Renal cortical epithelial cell (primary cell): ENCODE measurements around the gene HIGD2A. TPM values are rescaled to one million over a fixed set of nuclear protein-coding genes. Genes with fewer than 3 reads are reported as not detected.
A peak's percentile ranks its signal among the peaks of the same experiment; 100 is the strongest.

Source experiments
- DNase-seq: peaks from one replicate; pipeline ENCODE4 v3.0.0-alpha.2; 2011; ENCODE audit warnings: low read depth
- total RNA-seq: library from RNA; depleted of rRNA; stranded (reverse); fragments of >200 nt; gene quantifications from 2 replicates; pipeline ENCODE4 v1.2.3, GENCODE V29; 2014

The HIGD2A gene
- total RNA-seq, 1 donor from 2014 or later = 47.8 TPM

GRCh38 chr5:176369934-176370711 lies 18.4 kb upstream of the HIGD2A start:
- DNase-seq = no peak

GRCh38 chr5:176371621-176372539 lies 16.7 kb upstream of the HIGD2A start:
- no peak for DNase-seq

- no peak for DNase-seq
These were observed 15.3 kb upstream of the HIGD2A start for GRCh38 chr5:176373100-176373818.

- no peak for DNase-seq
These were observed 8.7 kb upstream of the HIGD2A start for GRCh38 chr5:176379881-176380280.

GRCh38 chr5:176381423-176381822 lies 7.1 kb upstream of the HIGD2A start:
- DNase-seq = no peak

GRCh38 chr5:176381979-176382378 lies 6.6 kb upstream of the HIGD2A start:
- no peak for DNase-seq

- no peak for DNase-seq
These were observed 5.8 kb upstream of the HIGD2A start for GRCh38 chr5:176382721-176383120.

GRCh38 chr5:176383248-176383905 lies 5.2 kb upstream of the HIGD2A start:
- no peak for DNase-seq

- DNase-seq = no peak
These were observed 4.6 kb upstream of the HIGD2A start for GRCh38 chr5:176383961-176384360.

- no peak for DNase-seq
These were observed 4.1 kb upstream of the HIGD2A start for GRCh38 chr5:176384366-176384930.

GRCh38 chr5:176384991-176385390 lies 3.6 kb upstream of the HIGD2A start:
- DNase-seq = no peak

- DNase-seq = no peak
These were observed 2.1 kb upstream of the HIGD2A start for GRCh38 chr5:176386491-176386890.

GRCh38 chr5:176387384-176387925 lies 1.1 kb upstream of the HIGD2A start:
- DNase-seq = no peak

GRCh38 chr5:176388003-176388443 lies 528 bp upstream of the HIGD2A start:
- peak; percentile 19 for DNase-seq

GRCh38 chr5:176389135-176390123 lies 878 bp downstream of the HIGD2A start:
- no peak for DNase-seq

- no peak for DNase-seq
These were observed 2.9 kb downstream of the HIGD2A start for GRCh38 chr5:176391479-176391878.

- no peak for DNase-seq
These were observed 3.4 kb downstream of the HIGD2A start for GRCh38 chr5:176391999-176392398.

- DNase-seq = no peak
These were observed 4.0 kb downstream of the HIGD2A start for GRCh38 chr5:176392526-176392925.

- no peak for DNase-seq
These were observed 5.5 kb downstream of the HIGD2A start for GRCh38 chr5:176394096-176394495.
